Panc1 (cell line): ENCODE measurements around the gene PAWR. TPM values are rescaled to one million over a fixed set of nuclear protein-coding genes. Genes with fewer than 3 reads are reported as not detected.
A peak's percentile ranks its signal among the peaks of the same experiment; 100 is the strongest.

Experiments
- ATAC-seq: fragments of 200-7000 bp; cut with Tn5 transposase; 2 replicates; pipeline ENCODE4 v1.9.1; 2020; ENCODE audit warnings: mild to moderate bottlenecking, moderate library complexity
- BruUV-seq: library from RNA; stranded (reverse); fragments of 400-500 nt; replicated peaks from 2 replicates; lab custom pipeline; 2021; lab: Mats Ljungman, UMichigan
- CTCF ChIA-PET: fragments of 300-600 bp; sonication (Branson Sonifier 250); formaldehyde crosslinking; loops from one replicate; lab custom pipeline; 2022; ENCODE audit warnings: antibody characterized with exemption; lab: Charles Lee
- POLR2A ChIA-PET: fragments of 300-600 bp; sonication (Branson Sonifier 250); formaldehyde crosslinking; loops from one replicate; lab custom pipeline; 2022; ENCODE audit warnings: antibody characterized with exemption; lab: Charles Lee
- DNase-seq: peaks from one replicate; pipeline ENCODE4 v3.0.0-alpha.2; 2010; ENCODE audit warnings: low read depth, low spot score
- H3K27ac ChIP-seq: 2 replicates; pipeline ENCODE4 v1.5.1; 2011; ENCODE audit warnings: mild to moderate bottlenecking, low read length, inconsistent platforms
- H3K27me3 ChIP-seq: fragments of 200-500 bp; sonication (Bioruptor generic); 2 replicates; pipeline ENCODE4 v1.6.0; 2014; ENCODE audit warnings: low read length, inconsistent platforms; ENCODE audit not compliant: control insufficient read depth, insufficient read depth
- H3K36me3 ChIP-seq: fragments of 200-500 bp; sonication (Bioruptor generic); 2 replicates; pipeline ENCODE4 v1.5.1; 2014; ENCODE audit warnings: inconsistent platforms, mild to moderate bottlenecking, low read length, moderate library complexity; ENCODE audit not compliant: control insufficient read depth, insufficient read depth
- H3K4me1 ChIP-seq: 2 replicates; pipeline ENCODE4 v1.5.1; 2011; ENCODE audit warnings: inconsistent platforms, mild to moderate bottlenecking, low read length, moderate library complexity; ENCODE audit not compliant: control insufficient read depth, insufficient read depth
- H3K4me3 ChIP-seq, 2 experiments: 2 replicates each; pipeline ENCODE4 v1.5.1; 2011 to 2012; ENCODE audit warnings: low read depth in 2 of 2, low read length in 2 of 2, mild to moderate bottlenecking in 2 of 2, inconsistent platforms in 1 of 2, moderate library complexity in 1 of 2
- H3K9me3 ChIP-seq: fragments of 200-500 bp; sonication (Bioruptor generic); 2 replicates; pipeline ENCODE4 v1.5.1; 2014; ENCODE audit warnings: low read depth, mild to moderate bottlenecking, inconsistent platforms, low read length, moderate library complexity; ENCODE audit not compliant: control insufficient read depth, insufficient read depth
- CTCF ChIP-seq: fragments of 450-650 bp; IDR thresholded peaks from 2 replicates; pipeline ENCODE4 v1.5.1; 2017; ENCODE audit warnings: mild to moderate bottlenecking
- POLR2AphosphoS5 ChIP-seq: IDR thresholded peaks from 2 replicates; pipeline ENCODE4 v1.6.1; 2012; ENCODE audit warnings: mild to moderate bottlenecking, low read depth, low read length, moderate library complexity
- REST ChIP-seq, 2 experiments: IDR thresholded peaks; 2 replicates each; pipeline ENCODE4 v1.6.1; 2011 to 2012; ENCODE audit warnings: low read depth in 2 of 2, control low read depth in 1 of 2, low read length in 1 of 2, mild to moderate bottlenecking in 1 of 2, moderate library complexity in 1 of 2; ENCODE audit not compliant: insufficient read depth in 1 of 2
- SIN3A ChIP-seq: IDR thresholded peaks from 2 replicates; pipeline ENCODE4 v1.6.1; 2012; ENCODE audit warnings: low read depth, mild to moderate bottlenecking, low read length, moderate library complexity, borderline replicate concordance; ENCODE audit not compliant: insufficient read depth
- TCF7L2 ChIP-seq: IDR thresholded peaks from 2 replicates; pipeline ENCODE4 v1.6.1; 2011; ENCODE audit warnings: mild to moderate bottlenecking, low read depth, low read length, inconsistent platforms
- in situ Hi-C: cut with HindIII; loops from 2 replicates; pipeline ENCODE4 v1.10.0; 2016; ENCODE audit warnings: low sequenced_read_pairs, low pct_unique_long_range_greater_than_20kb
- intact Hi-C: fragments of 100-400 bp; cut with micrococcal nuclease; formaldehyde crosslinking; loops from one replicate; pipeline ENCODE4 v1.10.0; 2022; ENCODE audit not compliant: unreplicated experiment
- total RNA-seq: library from RNA; stranded (reverse); gene quantifications from one replicate; pipeline ENCODE4 v1.2.1, GENCODE V29; 2021; ENCODE audit not compliant: unreplicated experiment

The PAWR gene
- total RNA-seq, 1 experiment from 2014 or later, result 142 TPM

GRCh38 chr12:79691511-79692248 lies 916 bp upstream of the PAWR start:
- ATAC-seq (peak; percentile 20), DNase-seq (no peak)
- Histone ChIP-seq H3K4me3 (peak overlapping the region; percentile 73 to 91), H3K27ac (peak overlapping the region; percentile 98), H3K4me1 (peaks cover 19% of the 10 kb centered on the region), H3K27me3 (no peaks in the 10 kb centered on the region), H3K36me3 (no peaks in the 10 kb centered on the region; the same call in none of the 2 replicates), H3K9me3 (no peaks in the 10 kb centered on the region)
- in situ Hi-C loops (no loop called here), intact Hi-C loops (loop anchor here (2.0 kb wide), 1 partner anchor 271 kb away; no protein-coding TSS in a partner anchor)
- ChIA-PET CTCF (no interaction called here), POLR2A (interaction anchor here (0.6 kb wide), 3 partner anchors 101 to 289 kb away, joined by 3 to 6 read pairs (median 3); no protein-coding TSS in a partner anchor)
- TSS peak; percentile 81 for BruUV-seq
- TF ChIP-seq POLR2AphosphoS5 (no peak), TCF7L2 (no peak), CTCF (no peak), REST (IDR thresholded peaks at IDR 0.05; ENCODE audit: insufficient read depth in 1 of 2, low read depth in 2 of 2, low read length in 1 of 2) (no peak), SIN3A (no peak)

- Histone ChIP-seq H3K4me3 (peak overlapping the region; percentile 71 to 73), H3K27ac (peak overlapping the region; percentile 79), H3K36me3 (no peaks in the 10 kb centered on the region; the same call in none of the 2 replicates), H3K9me3 (no peaks in the 10 kb centered on the region), H3K27me3 (no peaks in the 10 kb centered on the region), H3K4me1 (peaks cover 34% of the 10 kb centered on the region)
- CTCF ChIA-PET, result interaction anchor here (0.6 to 0.7 kb wide), 2 partner anchors 59 to 65 kb away, joined by 3 read pairs; no protein-coding TSS in a partner anchor
- in situ Hi-C loops (no loop called here), intact Hi-C loops (loop anchor here (2.0 kb wide), 1 partner anchor 269 kb away; no protein-coding TSS in a partner anchor)
- ATAC-seq (no peak; the same call in none of the 2 replicates), DNase-seq (no peak)
- POLR2A ChIA-PET, result interaction anchor here (0.6 kb wide), 1 partner anchor 196 kb away, joined by 7 read pairs; no protein-coding TSS in a partner anchor
- BruUV-seq, result no TSS peak
- TF ChIP-seq POLR2AphosphoS5 (no peak), SIN3A (peak; percentile 49; the same call in 1 of the 2 replicates)
Observed at GRCh38 chr12:79690142-79690637, 574 bp downstream of the PAWR start.
